PC-3 (cell line): Measurements from ENCODE around the gene SQOR. TPM values are rescaled to one million over a fixed set of nuclear protein-coding genes. Genes with fewer than 3 reads are reported as not detected.

ENCODE experiments used
- ATAC-seq: fragments of 200-7000 bp; cut with Tn5 transposase; 2 replicates; pipeline ENCODE4 v1.9.1; 2020; ENCODE audit warnings: mild to moderate bottlenecking, moderate library complexity
- BruUV-seq: library from RNA; stranded (reverse); fragments of 400-500 nt; replicated peaks from 2 replicates; lab custom pipeline; 2021; lab: Mats Ljungman, UMichigan
- CTCF ChIA-PET: fragments of 300-600 bp; sonication (Branson Sonifier 250); formaldehyde crosslinking; loops from one replicate; lab custom pipeline; 2022; ENCODE audit warnings: antibody characterized with exemption; lab: Charles Lee
- POLR2A ChIA-PET: fragments of 300-600 bp; sonication (Branson Sonifier 250); formaldehyde crosslinking; loops from one replicate; lab custom pipeline; 2022; ENCODE audit warnings: antibody characterized with exemption; ENCODE audit not compliant: unreplicated experiment; lab: Charles Lee
- DNase-seq: peaks from one replicate; pipeline ENCODE4 v3.0.0-alpha.2; 2015
- H2AFZ ChIP-seq: fragments of 300-600 bp; sonication (generic); 2 replicates; pipeline ENCODE4 v1.6.0; 2016; ENCODE audit warnings: antibody characterized with exemption, low read length
- H3F3A ChIP-seq: fragments of 300-600 bp; sonication (generic); one replicate; pipeline ENCODE4 v1.6.0; 2017; ENCODE audit warnings: antibody characterized with exemption, low read length, control low read depth, mild to moderate bottlenecking; ENCODE audit not compliant: unreplicated experiment
- H3K27ac ChIP-seq: fragments of 300-600 bp; sonication (generic); 2 replicates; pipeline ENCODE4 v1.5.1; 2016; ENCODE audit warnings: mild to moderate bottlenecking, low read length
- H3K27me3 ChIP-seq: fragments of 300-600 bp; sonication (generic); 2 replicates; pipeline ENCODE4 v1.6.1; 2016; ENCODE audit warnings: low read length, mixed read lengths
- H3K36me3 ChIP-seq: fragments of 300-600 bp; sonication (generic); 2 replicates; pipeline ENCODE4 v1.6.1; 2016; ENCODE audit warnings: low read depth, mixed run types, low read length, mixed read lengths
- H3K4me1 ChIP-seq: fragments of 300-600 bp; sonication (generic); 2 replicates; pipeline ENCODE4 v1.5.1; 2016; ENCODE audit warnings: low read length; ENCODE audit not compliant: insufficient read depth
- H3K4me2 ChIP-seq: fragments of 300-600 bp; sonication (generic); 2 replicates; pipeline ENCODE4 v1.6.0; 2016; ENCODE audit warnings: low read length
- H3K4me3 ChIP-seq: fragments of 300-600 bp; sonication (generic); 2 replicates; pipeline ENCODE4 v1.5.1; 2016; ENCODE audit warnings: mild to moderate bottlenecking, low read length, mixed read lengths
- H3K79me2 ChIP-seq: fragments of 300-600 bp; sonication (generic); 2 replicates; pipeline ENCODE4 v1.6.1; 2017; ENCODE audit warnings: low read length, mixed read lengths
- H3K9ac ChIP-seq: fragments of 300-600 bp; sonication (generic); 2 replicates; pipeline ENCODE4 v1.6.0; 2016; ENCODE audit warnings: mild to moderate bottlenecking, low read length
- H3K9me2 ChIP-seq: fragments of 300-600 bp; sonication (generic); replicated peaks from 2 replicates; pipeline ENCODE4 v1.6.1; 2016; ENCODE audit warnings: mixed run types, low read length, mixed read lengths
- H3K9me3 ChIP-seq: fragments of 300-600 bp; sonication (generic); 2 replicates; pipeline ENCODE4 v1.6.1; 2016; ENCODE audit warnings: low read length, mixed read lengths
- H4K20me1 ChIP-seq: fragments of 300-600 bp; sonication (generic); 2 replicates; pipeline ENCODE4 v1.6.1; 2016; ENCODE audit warnings: low read length, mixed read lengths
- EZH2 ChIP-seq: fragments of 300-600 bp; sonication (generic); IDR thresholded peaks from one replicate; pipeline ENCODE4 v1.6.1; 2017; ENCODE audit warnings: antibody characterized with exemption, mild to moderate bottlenecking, low read length; ENCODE audit not compliant: unreplicated experiment
- EZH2phosphoT487 ChIP-seq: fragments of 300-600 bp; sonication (generic); IDR thresholded peaks from 2 replicates; pipeline ENCODE4 v1.6.1; 2018; ENCODE audit warnings: mild to moderate bottlenecking, antibody characterized with exemption, low read length, borderline replicate concordance
- intact Hi-C: fragments of 100-400 bp; cut with micrococcal nuclease; formaldehyde crosslinking; loops from 2 replicates; pipeline ENCODE4 v1.9.0; 2023
- total RNA-seq: library from RNA; depleted of rRNA; stranded (reverse); fragments of >200 nt; gene quantifications from 2 replicates; pipeline ENCODE4 v1.2.3, GENCODE V29; 2014
- TF ChIP-seq, protein P1 (sequence below): fragments of 300-600 bp; sonication (generic); conservative IDR thresholded peaks from 2 replicates; pipeline ENCODE4 v1.5.1; 2017; ENCODE audit warnings: antibody characterized with exemption, low read depth, mild to moderate bottlenecking, low read length

Gene SQOR
- total RNA-seq, 1 experiment from 2014 or later = 86.1 TPM

DNA sequence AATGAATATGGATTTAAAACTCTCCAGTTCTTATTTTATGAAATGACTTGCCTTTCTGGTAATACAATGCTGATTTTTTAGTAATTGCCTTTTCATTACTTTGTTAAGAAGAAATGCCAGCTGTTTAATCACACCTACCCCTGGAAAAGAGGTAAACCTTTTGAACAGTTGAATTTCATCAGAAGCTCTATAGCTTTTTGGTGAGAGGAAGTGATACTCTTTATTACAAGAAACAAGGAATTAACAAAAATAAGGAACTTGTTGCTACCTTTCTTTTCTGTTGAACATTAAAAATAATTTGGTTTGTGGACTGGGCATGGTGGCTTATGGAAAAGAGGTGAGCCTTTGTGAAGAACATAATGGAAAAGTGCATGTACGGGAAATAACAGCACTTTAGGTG, 28.0 kb upstream of the SQOR start:
- no peaks in the 10 kb centered on the region for H3K4me1 ChIP-seq
- no peaks in the 10 kb centered on the region for H3F3A ChIP-seq
- 0 out of 2 replicates have a peak, but pooled peaks cover 3% of the 10 kb centered on the region for H3K79me2 ChIP-seq
- H2AFZ ChIP-seq = no peak overlapping the region
- ATAC-seq = no peak
- no peaks in the 10 kb centered on the region for H3K27me3 ChIP-seq
- H3K4me3 ChIP-seq = no peak overlapping the region
- BruUV-seq = no TSS peak
- TF ChIP-seq, protein P1, sequence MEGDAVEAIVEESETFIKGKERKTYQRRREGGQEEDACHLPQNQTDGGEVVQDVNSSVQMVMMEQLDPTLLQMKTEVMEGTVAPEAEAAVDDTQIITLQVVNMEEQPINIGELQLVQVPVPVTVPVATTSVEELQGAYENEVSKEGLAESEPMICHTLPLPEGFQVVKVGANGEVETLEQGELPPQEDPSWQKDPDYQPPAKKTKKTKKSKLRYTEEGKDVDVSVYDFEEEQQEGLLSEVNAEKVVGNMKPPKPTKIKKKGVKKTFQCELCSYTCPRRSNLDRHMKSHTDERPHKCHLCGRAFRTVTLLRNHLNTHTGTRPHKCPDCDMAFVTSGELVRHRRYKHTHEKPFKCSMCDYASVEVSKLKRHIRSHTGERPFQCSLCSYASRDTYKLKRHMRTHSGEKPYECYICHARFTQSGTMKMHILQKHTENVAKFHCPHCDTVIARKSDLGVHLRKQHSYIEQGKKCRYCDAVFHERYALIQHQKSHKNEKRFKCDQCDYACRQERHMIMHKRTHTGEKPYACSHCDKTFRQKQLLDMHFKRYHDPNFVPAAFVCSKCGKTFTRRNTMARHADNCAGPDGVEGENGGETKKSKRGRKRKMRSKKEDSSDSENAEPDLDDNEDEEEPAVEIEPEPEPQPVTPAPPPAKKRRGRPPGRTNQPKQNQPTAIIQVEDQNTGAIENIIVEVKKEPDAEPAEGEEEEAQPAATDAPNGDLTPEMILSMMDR = no peak
- no peak for TF ChIP-seq EZH2
- CTCF ChIA-PET = no interaction called here
- intact Hi-C loops = no loop called here
- DNase-seq = no peak
- H4K20me1 ChIP-seq = no peaks in the 10 kb centered on the region
- no peak overlapping the region for H3K27ac ChIP-seq
- H3K36me3 ChIP-seq = no peaks in the 10 kb centered on the region
- H3K9ac ChIP-seq = no peak overlapping the region
- H3K9me2 ChIP-seq = no peaks in the 10 kb centered on the region
- POLR2A ChIA-PET = no interaction called here
- no peak overlapping the region for H3K4me2 ChIP-seq
- no peaks in the 10 kb centered on the region for H3K9me3 ChIP-seq

DNA sequence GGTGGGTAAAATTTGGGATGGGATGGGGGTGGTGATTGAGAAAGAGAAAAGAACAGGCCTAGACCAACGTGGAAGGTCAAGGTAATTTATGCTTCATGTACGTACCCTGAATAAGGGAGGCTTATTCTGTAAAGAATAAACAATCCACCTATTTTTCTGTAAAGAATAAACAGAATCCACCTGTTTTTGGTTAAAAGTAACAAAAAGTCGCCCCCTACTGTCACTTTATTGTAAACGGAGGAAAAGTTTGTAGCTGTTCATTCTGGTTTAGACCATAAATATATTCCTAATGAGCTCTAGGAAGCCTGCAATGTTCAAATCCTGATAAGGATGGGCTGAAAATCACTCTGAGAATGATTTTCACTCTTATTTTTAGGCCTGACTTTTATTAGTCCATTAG, 23.5 kb upstream of the SQOR start:
- H3K27ac ChIP-seq = no peak overlapping the region
- no peaks in the 10 kb centered on the region for H3K36me3 ChIP-seq
- no peak overlapping the region for H3K9ac ChIP-seq
- no peak; the same call in 1 of the 2 replicates for ATAC-seq
- intact Hi-C loops = loop anchor here (5.0 kb wide), 2 partner anchors 59 to 89 kb away; partner anchors contain the start of gene SLC30A4
- no peak overlapping the region for H2AFZ ChIP-seq
- H3K9me3 ChIP-seq = no peaks in the 10 kb centered on the region
- no TSS peak for BruUV-seq
- DNase-seq = peak; percentile 56
- TF ChIP-seq, protein P1 = peak; percentile 69
- TF ChIP-seq EZH2 (no peak), EZH2phosphoT487 (no peak)
- no peaks in the 10 kb centered on the region for H3K9me2 ChIP-seq
- no peaks in the 10 kb centered on the region for H3K27me3 ChIP-seq
- H3K79me2 ChIP-seq = no peaks in the 10 kb centered on the region
- CTCF ChIA-PET = interaction anchor here (0.6 to 1.0 kb wide), 6 partner anchors 11 to 153 kb away, joined by 3 to 6 read pairs (median 4); no protein-coding TSS in a partner anchor
- H3K4me3 ChIP-seq = no peak overlapping the region
- H3K4me1 ChIP-seq = peaks cover 12% of the 10 kb centered on the region
- no peak overlapping the region for H3K4me2 ChIP-seq
- POLR2A ChIA-PET = interaction anchor here (0.5 to 0.7 kb wide), 3 partner anchors 22 to 62 kb away, joined by 3 to 4 read pairs (median 3); no protein-coding TSS in a partner anchor
- no peaks in the 10 kb centered on the region for H4K20me1 ChIP-seq
- no peaks in the 10 kb centered on the region for H3F3A ChIP-seq

DNA sequence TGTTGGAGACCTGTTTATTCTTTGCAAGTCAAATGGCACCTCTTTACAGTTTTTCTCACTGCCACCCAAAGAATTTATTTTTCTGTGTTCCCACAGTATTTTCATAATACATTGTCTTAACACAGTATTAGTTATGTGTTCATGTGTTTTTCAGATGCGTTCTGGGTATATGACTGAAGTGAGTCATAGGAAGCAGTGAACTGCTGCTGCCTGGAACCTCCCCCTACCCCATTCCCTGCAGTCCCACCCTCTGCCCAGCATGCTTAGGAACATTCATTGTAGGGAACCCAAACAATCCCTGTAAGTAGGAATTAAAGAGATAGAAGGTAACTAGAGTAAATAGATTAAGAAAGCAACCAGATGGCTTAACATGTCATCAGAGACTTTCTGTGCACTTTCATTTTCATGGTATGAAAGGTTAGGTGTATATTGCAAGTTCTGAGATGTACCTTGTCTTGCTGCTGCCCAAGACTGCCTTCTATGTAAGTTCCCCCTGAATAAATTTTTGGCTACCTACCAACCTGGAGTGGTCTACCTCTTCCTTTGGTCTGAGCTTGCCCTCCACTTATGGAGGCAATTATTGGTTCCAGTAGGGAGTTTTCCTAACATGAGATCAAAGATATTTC, 21.9 kb upstream of the SQOR start:
- Histone ChIP-seq H3K9ac (no peak overlapping the region), H3K4me1 (peaks cover 23% of the 10 kb centered on the region), H3F3A (no peaks in the 10 kb centered on the region), H3K4me3 (no peak overlapping the region), H3K4me2 (peak overlapping the region; percentile 39; the same call in 1 of the 2 replicates), H3K27ac (no peak overlapping the region), H3K9me2 (no peaks in the 10 kb centered on the region), H3K79me2 (no peaks in the 10 kb centered on the region), H2AFZ (no peak overlapping the region), H3K36me3 (no peaks in the 10 kb centered on the region), H3K27me3 (no peaks in the 10 kb centered on the region), H3K9me3 (no peaks in the 10 kb centered on the region), H4K20me1 (no peaks in the 10 kb centered on the region)
- intact Hi-C loops = loop anchor here (5.0 kb wide), 2 partner anchors 61 to 91 kb away; partner anchors contain the start of gene SLC30A4
- peak; percentile 78 for ATAC-seq
- peak; percentile 35 for DNase-seq
- CTCF ChIA-PET = interaction anchor here (0.9 kb wide), 1 partner anchor 24 kb away, joined by 3 read pairs; no protein-coding TSS in a partner anchor
- no TSS peak for BruUV-seq
- POLR2A ChIA-PET = no interaction called here
- TF ChIP-seq EZH2phosphoT487 (no peak), EZH2 (no peak)
- TF ChIP-seq, protein P1 = no peak
